Measurements from ENCODE around the gene NAT8L.

DNA sequence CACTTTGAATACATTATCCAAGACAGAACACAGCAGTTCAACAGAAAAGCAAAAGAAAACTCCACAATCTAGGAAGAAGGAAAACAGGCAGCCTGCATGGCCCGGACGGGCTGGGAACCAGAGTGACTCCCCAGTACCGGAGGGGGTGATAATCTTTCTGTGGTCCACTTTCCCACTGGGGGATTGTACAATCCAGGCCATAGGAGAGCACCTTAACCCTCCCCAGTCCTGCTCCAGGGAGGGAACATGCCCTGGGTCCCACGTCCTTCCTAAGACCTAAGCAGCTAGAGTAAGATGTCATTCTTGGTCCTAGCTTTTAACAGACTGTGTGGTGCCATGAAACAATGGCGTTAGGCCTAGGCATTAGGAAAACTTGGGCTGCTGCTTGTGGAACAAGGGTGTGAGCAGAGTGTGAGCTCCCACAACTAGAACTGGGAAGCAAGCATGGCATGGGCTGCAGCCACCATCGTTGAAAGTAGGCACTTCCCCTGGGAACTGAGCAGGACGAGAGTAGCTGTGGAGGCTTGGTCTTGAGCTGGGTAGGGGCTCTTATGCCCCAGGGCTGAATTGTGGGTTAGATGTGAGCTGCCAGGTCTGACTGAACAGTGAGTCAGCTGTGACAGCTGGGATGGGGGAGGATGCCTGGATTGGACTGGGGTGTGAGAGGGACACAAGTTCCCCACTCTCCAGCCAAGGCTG lies 42.4 kb downstream of the NAT8L start:
- TF ChIP-seq CTCF (IDR thresholded peaks at IDR 0.05) = no peak
- TF ChIP-seq EZH2 (IDR thresholded peaks at IDR 0.05; ENCODE audit: borderline replicate concordance, insufficient read depth, low read depth, low read length, poor library complexity, severe bottlenecking) = no peak
